HCT116 (cell line): ENCODE results near the gene RAB39A. TPM values are rescaled to one million over a fixed set of nuclear protein-coding genes. Genes with fewer than 3 reads are reported as not detected.

Experiments used
- ATAC-seq: fragments of 200-7000 bp; cut with Tn5 transposase; 2 replicates; pipeline ENCODE4 v1.9.1; 2020; ENCODE audit warnings: mild to moderate bottlenecking, moderate library complexity
- BruUV-seq: library from RNA; stranded (reverse); fragments of 400-500 nt; replicated peaks from 2 replicates; lab custom pipeline; 2021; lab: Mats Ljungman, UMichigan
- CTCF ChIA-PET: fragments of 300-600 bp; sonication (Branson Sonifier 250); formaldehyde crosslinking; loops from one replicate; lab custom pipeline; 2021; ENCODE audit warnings: antibody characterized with exemption; lab: Charles Lee
- POLR2A ChIA-PET: fragments of 300-600, 350-600 bp; sonication (Branson Sonifier 250); formaldehyde crosslinking; loops from one replicate; lab custom pipeline; 2021; ENCODE audit warnings: antibody characterized with exemption; lab: Charles Lee
- RAD21 ChIA-PET, 2 experiments: fragments of 300-600 bp; sonication (Branson Sonifier 250); formaldehyde crosslinking; loops; one replicate each; lab custom pipeline; 2023; ENCODE audit warnings: low total read pairs in 2 of 2; ENCODE audit not compliant: uncharacterized antibody in 2 of 2, unreplicated experiment in 2 of 2, low non-redundant PET in 1 of 2; lab: Charles Lee
- DNase-seq: peaks from one replicate; pipeline ENCODE4 v3.0.0-alpha.2; 2010; ENCODE audit warnings: low read depth, low spot score
- H2AFZ ChIP-seq: fragments of 200-600 bp; shearing (Covaris generic), sonication (generic); 2 replicates; pipeline ENCODE4 v1.6.1; 2017; ENCODE audit warnings: low read depth, mixed run types, mixed read lengths, antibody characterized with exemption, low read length; ENCODE audit not compliant: poor library complexity, severe bottlenecking
- H3K27ac ChIP-seq: 2 replicates; pipeline ENCODE4 v1.5.1; 2012; ENCODE audit warnings: low read depth, low read length
- H3K27me3 ChIP-seq: fragments of 200-600 bp; sonication (generic); 2 replicates; pipeline ENCODE4 v1.6.1; 2016; ENCODE audit warnings: mixed run types, low read length, mixed read lengths; ENCODE audit not compliant: insufficient read depth
- H3K36me3 ChIP-seq, 2 experiments: fragments of 200-500 bp in 1 of 2; fragments of 200-600 bp in 1 of 2; sonication (Bioruptor generic) in 1 of 2; sonication (generic) in 1 of 2; 2 replicates each; pipeline versions ENCODE4 v1.5.1 to v1.6.1; 2014 to 2016; ENCODE audit warnings: low read length in 2 of 2, inconsistent platforms in 1 of 2, mixed read lengths in 1 of 2, mixed run types in 1 of 2; ENCODE audit not compliant: insufficient read depth in 2 of 2, control insufficient read depth in 1 of 2
- H3K4me1 ChIP-seq, 2 experiments: fragments of 200-600 bp in 1 of 2; sonication (generic) in 1 of 2; 2 replicates each; pipeline versions ENCODE4 v1.5.1 to v1.6.1; 2012 to 2017; ENCODE audit warnings: low read length in 2 of 2, inconsistent platforms in 1 of 2, mild to moderate bottlenecking in 1 of 2, mixed read lengths in 1 of 2, mixed run types in 1 of 2, moderate library complexity in 1 of 2; ENCODE audit not compliant: insufficient read depth in 2 of 2, control insufficient read depth in 1 of 2
- H3K4me2 ChIP-seq: fragments of 200-600 bp; sonication (generic); 2 replicates; pipeline ENCODE4 v1.6.1; 2017; ENCODE audit warnings: mixed run types, low read length, mixed read lengths
- H3K4me3 ChIP-seq, 2 experiments: fragments of 200-600 bp in 1 of 2; sonication (generic) in 1 of 2; replicated peaks in 1 of 2; 2 replicates each; pipeline ENCODE4 v1.5.1; 2011 to 2016; ENCODE audit warnings: low read length in 2 of 2, control low read depth in 1 of 2, low read depth in 1 of 2, mild to moderate bottlenecking in 1 of 2, mixed read lengths in 1 of 2, mixed run types in 1 of 2
- H3K79me2 ChIP-seq: fragments of 200-600 bp; sonication (generic); 2 replicates; pipeline ENCODE4 v1.6.1; 2017; ENCODE audit warnings: mild to moderate bottlenecking, mixed run types, low read length, moderate library complexity, mixed read lengths; ENCODE audit not compliant: insufficient read depth
- H3K9ac ChIP-seq: fragments of 200-600 bp; sonication (generic); 2 replicates; pipeline ENCODE4 v1.6.1; 2016; ENCODE audit warnings: low read length, mixed read lengths
- H3K9me2 ChIP-seq: fragments of 200-600 bp; sonication (generic), shearing (Covaris generic); 2 replicates; pipeline ENCODE4 v1.6.1; 2017; ENCODE audit warnings: mixed run types, mild to moderate bottlenecking, moderate library complexity; ENCODE audit not compliant: insufficient read depth
- H3K9me3 ChIP-seq, 2 experiments: fragments of 200-500 bp in 1 of 2; fragments of 200-600 bp in 1 of 2; sonication (Bioruptor generic) in 1 of 2; sonication (generic) in 1 of 2; 2 replicates each; pipeline ENCODE4 v1.6.1; 2014 to 2017; ENCODE audit warnings: low read length in 2 of 2, mixed read lengths in 2 of 2, inconsistent platforms in 1 of 2, low read depth in 1 of 2, mild to moderate bottlenecking in 1 of 2, mixed run types in 1 of 2, moderate library complexity in 1 of 2; ENCODE audit not compliant: control insufficient read depth in 1 of 2, insufficient read depth in 1 of 2
- H4K20me1 ChIP-seq: fragments of 200-600 bp; sonication (generic), shearing (Covaris generic); 2 replicates; pipeline ENCODE4 v1.6.1; 2017; ENCODE audit warnings: mixed run types, mild to moderate bottlenecking, moderate library complexity; ENCODE audit not compliant: insufficient read depth
- CTCF ChIP-seq, 3 experiments: fragments of 200-600 bp in 1 of 3; sonication (generic) in 1 of 3; IDR thresholded peaks in 2 of 3; conservative IDR thresholded peaks in 1 of 3; 2 replicates each; pipeline ENCODE4 v1.5.1; 2012 to 2017; ENCODE audit warnings: low read depth in 2 of 3, low read length in 2 of 3, antibody characterized with exemption in 1 of 3, borderline replicate concordance in 1 of 3, control low read depth in 1 of 3, mild to moderate bottlenecking in 1 of 3, mixed read lengths in 1 of 3, mixed run types in 1 of 3, moderate library complexity in 1 of 3; ENCODE audit not compliant: insufficient read depth in 1 of 3
- EZH2 ChIP-seq: fragments of 200-600 bp; sonication (generic); IDR thresholded peaks from 2 replicates; pipeline ENCODE4 v1.6.1; 2017; ENCODE audit warnings: antibody characterized with exemption, mixed run types
- EZH2phosphoT487 ChIP-seq: fragments of 200-600 bp; IDR thresholded peaks from 2 replicates; pipeline ENCODE4 v1.6.1; 2018; ENCODE audit warnings: antibody characterized with exemption, borderline replicate concordance
- FOSL1 ChIP-seq: IDR thresholded peaks from 2 replicates; pipeline ENCODE4 v1.6.1; 2012; ENCODE audit warnings: low read depth
- POLR2A ChIP-seq: IDR thresholded peaks from 2 replicates; pipeline ENCODE4 v1.7.0; 2011; ENCODE audit warnings: borderline replicate concordance; ENCODE audit not compliant: insufficient read depth, insufficient read length; ENCODE audit errors: extremely low read depth
- POLR2AphosphoS5 ChIP-seq: IDR thresholded peaks from 2 replicates; pipeline ENCODE4 v1.6.1; 2011; ENCODE audit warnings: mild to moderate bottlenecking, low read depth, low read length, moderate library complexity
- RAD21 ChIP-seq: IDR thresholded peaks from 2 replicates; pipeline ENCODE4 v1.6.1; 2012; ENCODE audit warnings: low read depth, mild to moderate bottlenecking
- SP1 ChIP-seq: IDR thresholded peaks from 2 replicates; pipeline ENCODE4 v1.6.1; 2012; ENCODE audit warnings: low read depth
- ZFX ChIP-seq: fragments of 450-650 bp; IDR thresholded peaks from 2 replicates; pipeline ENCODE4 v1.6.1; 2017
- ZNF274 ChIP-seq: fragments of 200-500 bp; sonication (Bioruptor generic); IDR thresholded peaks from 2 replicates; pipeline ENCODE4 v1.6.1; 2014; ENCODE audit warnings: mild to moderate bottlenecking, low read depth, low read length, inconsistent platforms
- intact Hi-C: fragments of 100-400 bp; cut with micrococcal nuclease; formaldehyde crosslinking; loops from 2 replicates; pipeline ENCODE4 v1.10.0; 2022
- total RNA-seq: library from RNA; stranded (reverse); gene quantifications from one replicate; pipeline ENCODE4 v1.2.1, GENCODE V29; 2021; ENCODE audit not compliant: unreplicated experiment

RAB39A gene
- total RNA-seq, 1 experiment from 2014 or later = not detected

GRCh38 chr11:108003623-108004022, 75.4 kb downstream of the RAB39A start:
- no peak for ATAC-seq
- CTCF ChIA-PET = no interaction called here
- Histone ChIP-seq H3K4me1 (peaks cover 0 to 15% of the 10 kb centered on the region in 2 experiments; a peak in 2 of 4 replicates), H3K4me3 (no peak overlapping the region), H3K36me3 (no peaks in the 10 kb centered on the region), H2AFZ (no peak overlapping the region), H3K27ac (no peak overlapping the region), H3K9me2 (no peaks in the 10 kb centered on the region), H3K9me3 (no peaks in the 10 kb centered on the region), H3K79me2 (no peaks in the 10 kb centered on the region), H3K27me3 (no peaks in the 10 kb centered on the region), H4K20me1 (no peaks in the 10 kb centered on the region), H3K9ac (no peak overlapping the region), H3K4me2 (no peak overlapping the region)
- BruUV-seq = no TSS peak
- DNase-seq = no peak
- TF ChIP-seq FOSL1 (no peak), SP1 (no peak), POLR2A (no peak)
- intact Hi-C loops = no loop called here
- RAD21 ChIA-PET = no interaction called here
- POLR2A ChIA-PET = no interaction called here

GRCh38 chr11:108007819-108008218, 79.6 kb downstream of the RAB39A start:
- POLR2A ChIA-PET = interaction anchor here (1.9 kb wide), 1 partner anchor 8 kb away, joined by 7 read pairs; no protein-coding TSS in a partner anchor
- intact Hi-C loops = loop anchor here (2.0 kb wide), 1 partner anchor 647 kb away; no protein-coding TSS in a partner anchor
- RAD21 ChIA-PET = no interaction called here
- no peak for ATAC-seq
- Histone ChIP-seq H3K4me2 (peak overlapping the region; percentile 80), H3K27me3 (no peaks in the 10 kb centered on the region), H3K79me2 (peaks cover 40% of the 10 kb centered on the region), H3K9me3 (no peaks in the 10 kb centered on the region), H2AFZ (peak overlapping the region; percentile 48), H3K9me2 (no peaks in the 10 kb centered on the region), H3K36me3 (no peaks in the 10 kb centered on the region)
- no TSS peak for BruUV-seq
- CTCF ChIA-PET = interaction anchor here (2.2 kb wide), 1 partner anchor 8 kb away, joined by 18 read pairs; no protein-coding TSS in a partner anchor
- TF ChIP-seq ZNF274 = no peak
- TF ChIP-seq CTCF (IDR thresholded peaks at IDR 0.05 in 2 of 3, conservative IDR thresholded peaks at IDR 0.05 in 1 of 3; ENCODE audit: borderline replicate concordance in 1 of 3, insufficient read depth in 1 of 3, low read depth in 2 of 3, low read length in 2 of 3) = no peak
- no peak for TF ChIP-seq RAD21
- no peak for TF ChIP-seq EZH2phosphoT487
- no peak for TF ChIP-seq POLR2AphosphoS5
- no peak for TF ChIP-seq FOSL1
- TF ChIP-seq EZH2 = no peak
- TF ChIP-seq ZFX = no peak
- TF ChIP-seq, all 23 proteins: peak for 0
- Histone ChIP-seq H3K27ac (no peak overlapping the region), H3K4me3 (peak overlapping the region in 1 of 2 experiments; percentile 94; a peak in 1 of 4 replicates), H4K20me1 (no peaks in the 10 kb centered on the region), H3K4me1 (peaks cover 2 to 21% of the 10 kb centered on the region in 2 experiments; a peak in 3 of 4 replicates), H3K9ac (no peak overlapping the region)
- DNase-seq = no peak
